Breast epithelium (tissue), 3 donors: ENCODE measurements around the gene TCOF1.

Source experiments
- CTCF ChIP-seq, 3 donors: fragments of 450-650 bp; IDR thresholded peaks; one replicate each; pipeline ENCODE4 v1.5.1; 2016 to 2017; ENCODE audit warnings: antibody characterized with exemption in 3 of 3, mild to moderate bottlenecking in 3 of 3, moderate library complexity in 3 of 3
- POLR2A ChIP-seq: fragments of 450-650 bp; IDR thresholded peaks from one replicate; pipeline ENCODE4 v1.6.1; 2016; ENCODE audit warnings: antibody characterized with exemption, mild to moderate bottlenecking, moderate library complexity

- no peak for TF ChIP-seq POLR2A
- no peak for TF ChIP-seq CTCF (IDR thresholded peaks at IDR 0.05)
These were observed 89.7 kb downstream of the TCOF1 start for GRCh38 chr5:150447188-150447587.
